Measurements from ENCODE around the gene FAM171A1.

DNA sequence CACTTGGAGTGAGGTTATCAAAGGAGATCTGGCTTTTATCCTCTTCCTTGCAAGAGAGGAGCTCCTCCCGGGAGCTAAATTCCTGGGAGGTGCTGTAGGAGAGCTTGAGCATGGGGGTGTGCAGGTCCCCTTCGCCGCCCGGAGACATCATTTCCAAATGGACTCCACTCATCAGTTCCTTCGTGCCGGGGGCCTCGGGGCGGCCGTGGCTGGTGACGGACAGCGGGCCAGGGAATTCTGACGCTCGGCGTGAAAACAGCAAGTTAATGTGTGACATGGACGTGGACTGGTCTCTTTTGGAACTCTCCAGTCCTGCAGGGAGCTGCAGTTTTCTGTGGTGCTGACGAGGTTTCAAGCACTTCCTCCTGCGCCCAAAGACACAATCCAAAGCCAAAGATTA, 156.9 kb downstream of the FAM171A1 start:
- TF ChIP-seq CTCF (IDR thresholded peaks at IDR 0.05) (no peak), POLR2AphosphoS5 (IDR thresholded peaks at IDR 0.05) (no peak)

Data from prostate gland (tissue), 2 donors.